H1 (cell line): Measurements from ENCODE around the gene NOM1.

Experiments used
- CTCF ChIP-seq, 3 experiments: IDR thresholded peaks; 1 replicate in 2 of 3; 2 replicates in 1 of 3; pipeline versions ENCODE4 v1.5.1 to v1.6.1; 2011; ENCODE audit warnings: low read length in 3 of 3, mild to moderate bottlenecking in 3 of 3, inconsistent platforms in 2 of 3, low read depth in 1 of 3, moderate library complexity in 1 of 3; ENCODE audit not compliant: insufficient read depth in 1 of 3; ENCODE audit errors: control extremely low read depth in 1 of 3
- JUND ChIP-seq: IDR thresholded peaks from 2 replicates; pipeline ENCODE4 v1.6.1; 2011; ENCODE audit warnings: mild to moderate bottlenecking, improper control_type of control experiment, low read length
- POLR2AphosphoS5 ChIP-seq: IDR thresholded peaks from 2 replicates; pipeline ENCODE4 v1.6.1; 2011; ENCODE audit warnings: low read depth, low read length
- TAF1 ChIP-seq: IDR thresholded peaks from 2 replicates; pipeline ENCODE4 v1.6.1; 2011; ENCODE audit warnings: mild to moderate bottlenecking, low read depth, low read length
- TBP ChIP-seq: IDR thresholded peaks from 2 replicates; pipeline ENCODE4 v1.6.1; 2011; ENCODE audit warnings: low read depth, low read length, improper control_type of control experiment
- ZNF274 ChIP-seq: IDR thresholded peaks from 2 replicates; pipeline ENCODE4 v1.7.0; 2012; ENCODE audit warnings: low read length, borderline replicate concordance; ENCODE audit errors: extremely low read depth

- TF ChIP-seq CTCF (IDR thresholded peaks at IDR 0.05; ENCODE audit: control extremely low read depth in 1 of 3, insufficient read depth in 1 of 3, low read depth in 1 of 3, low read length in 3 of 3) (no peak), JUND (no peak), TAF1 (no peak), POLR2AphosphoS5 (no peak), TBP (no peak), ZNF274 (no peak)
These were observed 36.9 kb downstream of the NOM1 start for GRCh38 chr7:156986378-156986777.
